ENCODE measurements around the gene C12orf57.

The C12orf57 gene

DNA sequence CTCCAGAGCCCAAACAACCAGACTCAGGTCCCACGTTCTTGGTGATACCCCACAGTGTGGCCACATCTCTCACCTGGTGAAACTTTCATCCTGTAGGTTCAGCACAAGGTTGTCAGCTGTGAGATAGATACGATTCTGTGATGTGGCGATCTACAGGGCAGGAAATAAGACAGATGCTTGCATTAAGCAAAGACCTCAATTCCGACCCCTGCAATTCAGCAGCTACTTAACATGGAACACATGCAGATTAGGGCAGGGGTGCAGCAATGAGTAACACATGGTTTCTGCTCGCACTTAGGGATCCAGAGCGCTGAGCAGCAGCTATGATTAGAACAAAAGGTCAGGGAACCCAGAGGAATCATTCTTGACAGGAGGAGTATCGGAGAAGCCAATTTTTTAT lies 22.5 kb downstream of the C12orf57 start:
- no peak for DNase-seq

DNA sequence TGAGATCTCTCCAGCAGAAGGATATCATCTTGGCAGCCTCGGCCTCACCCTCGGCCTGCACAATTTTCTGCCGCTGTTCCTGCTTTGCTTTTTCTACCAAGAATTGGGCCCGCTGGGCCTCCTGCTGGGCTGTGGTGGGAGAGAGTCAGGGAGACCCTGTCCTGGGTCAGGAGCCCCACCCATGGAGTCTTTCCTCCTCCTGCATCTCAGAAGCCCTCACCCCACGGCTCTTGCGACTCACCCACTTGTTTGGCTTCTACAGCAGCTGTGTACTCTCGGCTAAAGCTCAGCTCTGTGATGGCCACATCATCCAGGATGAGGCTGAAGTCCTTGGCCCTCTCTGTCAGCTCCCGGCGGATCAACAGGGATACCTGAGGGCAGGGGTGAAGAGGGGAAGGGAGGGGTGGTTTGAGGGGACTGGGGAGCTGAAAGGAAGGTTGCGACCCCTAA lies 23.9 kb downstream of the C12orf57 start:
- no peak for DNase-seq

DNA sequence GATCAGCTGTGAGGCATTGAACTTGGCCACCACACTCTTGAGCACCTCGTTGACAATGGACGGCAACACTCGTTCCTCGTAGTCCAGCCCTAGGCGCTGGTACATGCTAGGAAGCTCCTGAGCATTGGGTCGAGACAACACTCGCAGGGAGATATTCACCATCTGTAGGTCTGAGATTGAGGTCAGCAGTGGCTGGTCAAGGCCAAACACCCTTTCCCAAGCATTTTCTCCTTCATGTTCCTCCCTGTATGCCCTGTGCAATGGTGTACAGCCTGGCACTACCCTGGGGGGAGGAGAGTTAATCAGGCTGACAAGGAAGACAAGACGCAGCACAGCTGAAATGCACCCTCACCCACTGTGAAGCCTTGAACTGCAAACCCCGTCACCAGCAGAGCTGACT lies 24.6 kb downstream of the C12orf57 start:
- DNase-seq: no peak

DNA sequence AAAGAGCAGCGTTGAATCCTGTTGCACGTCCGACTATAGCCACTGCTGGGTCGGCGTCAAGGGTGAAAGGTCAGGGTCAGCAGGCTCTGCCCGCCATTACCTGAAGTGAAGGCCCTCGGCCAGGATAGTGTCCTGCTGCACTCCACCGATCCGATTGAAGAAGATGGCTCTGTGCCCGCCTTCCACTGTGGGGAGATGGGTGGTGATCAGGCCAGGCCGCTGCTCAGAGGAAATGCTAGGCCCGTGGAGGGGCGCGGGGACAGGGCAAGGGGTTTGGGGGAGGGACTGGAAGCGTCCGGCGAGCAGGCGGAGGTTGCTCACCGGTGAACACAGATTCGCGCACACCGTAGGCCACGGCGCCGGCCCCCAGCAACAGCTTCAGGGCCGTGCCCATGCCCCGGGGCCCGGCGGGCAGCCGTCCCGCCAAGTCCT lies 26.3 kb downstream of the C12orf57 start:
- no peak for DNase-seq

DNA sequence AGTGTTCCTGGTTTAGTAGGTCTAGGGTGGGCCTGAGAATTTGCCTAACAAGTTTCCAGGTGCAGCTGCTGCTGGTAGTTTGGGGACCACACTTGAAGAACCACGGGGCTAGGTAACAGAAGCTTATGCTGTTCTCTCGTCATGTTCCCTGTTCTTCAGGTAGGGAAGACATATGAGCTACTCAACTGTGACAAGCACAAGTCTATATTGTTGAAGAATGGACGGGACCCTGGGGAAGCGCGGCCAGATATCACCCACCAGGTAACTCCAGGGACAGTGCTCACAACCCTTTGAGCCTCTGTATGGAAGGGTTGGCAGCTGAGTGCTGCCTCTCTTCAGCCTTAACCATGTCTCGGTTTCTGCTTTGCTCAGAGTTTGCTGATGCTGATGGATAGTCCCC lies 30.4 kb downstream of the C12orf57 start:
- DNase-seq: no peak

DNA sequence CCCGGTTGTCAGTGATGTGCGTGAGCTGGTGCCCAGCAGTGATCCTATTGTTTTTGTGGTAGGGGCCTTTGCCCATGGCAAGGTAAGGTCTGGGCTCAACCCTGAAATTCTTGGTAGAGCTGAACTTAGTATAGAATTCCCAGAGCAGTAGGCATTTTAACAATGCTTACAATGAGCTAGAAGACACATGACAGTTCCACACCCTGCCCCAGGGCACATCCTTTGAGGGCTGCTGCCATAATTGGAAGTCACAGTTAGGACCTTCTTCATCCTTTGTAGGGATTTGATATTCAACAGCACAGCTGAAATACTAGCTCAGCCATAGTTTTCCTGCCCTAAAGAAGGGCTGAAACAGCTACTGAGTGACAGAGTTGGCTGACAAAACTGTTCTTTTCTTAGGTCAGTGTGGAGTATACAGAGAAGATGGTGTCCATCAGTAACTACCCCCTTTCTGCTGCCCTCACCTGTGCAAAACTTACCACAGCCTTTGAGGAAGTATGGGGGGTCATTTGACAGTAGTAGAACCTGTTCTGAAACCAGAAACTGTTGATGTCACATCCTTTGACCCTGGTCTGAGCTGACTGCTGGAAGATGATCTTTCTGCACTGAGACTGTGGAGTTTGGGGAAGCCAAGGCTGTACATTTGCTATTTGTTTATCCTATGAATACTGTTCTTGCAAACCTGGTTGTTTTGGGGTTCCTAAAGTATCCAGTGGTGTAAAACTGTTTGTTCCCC lies 31.6 kb downstream of the C12orf57 start:
- DNase-seq: no peak

DNA sequence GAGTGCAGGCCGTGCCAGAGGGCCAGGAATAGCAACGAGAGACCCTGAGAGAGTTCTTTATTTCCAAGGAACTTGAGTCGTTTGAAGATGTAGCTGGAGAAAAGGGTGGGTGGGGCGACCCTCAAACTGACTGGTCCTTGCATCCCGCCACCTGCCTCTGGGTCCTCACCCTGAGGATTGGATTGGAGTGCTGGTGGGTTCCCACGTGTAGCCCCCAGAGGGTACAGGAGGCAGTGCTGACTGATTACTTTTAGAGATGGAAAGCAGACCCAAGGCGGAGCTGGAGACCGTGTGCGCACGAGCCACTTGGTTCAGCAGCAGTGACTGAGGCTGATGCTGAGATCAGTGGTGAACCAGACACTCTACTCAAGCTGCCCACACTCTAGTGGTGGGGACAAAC lies 33.8 kb downstream of the C12orf57 start:
- DNase-seq: no peak

DNA sequence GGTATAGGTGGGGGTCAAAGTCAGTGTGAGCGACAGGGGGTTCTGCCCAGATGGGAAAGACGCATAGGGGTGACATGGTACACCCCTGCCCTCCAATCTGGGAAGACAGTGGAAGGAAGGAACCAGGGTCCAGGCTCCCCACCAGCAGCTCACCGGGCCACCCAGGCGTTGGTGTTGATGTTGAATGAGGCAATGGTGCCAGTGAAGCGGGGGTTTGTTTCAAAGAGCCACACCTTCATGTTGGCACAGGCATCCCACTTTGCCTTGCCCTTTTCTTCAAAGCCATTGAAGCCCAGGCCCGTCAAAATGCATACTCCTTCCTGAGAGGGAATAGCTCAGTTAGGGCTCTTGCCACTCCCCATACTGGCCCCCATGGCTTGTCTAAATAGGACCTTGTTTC lies 34.4 kb downstream of the C12orf57 start:
- DNase-seq: no peak

DNA sequence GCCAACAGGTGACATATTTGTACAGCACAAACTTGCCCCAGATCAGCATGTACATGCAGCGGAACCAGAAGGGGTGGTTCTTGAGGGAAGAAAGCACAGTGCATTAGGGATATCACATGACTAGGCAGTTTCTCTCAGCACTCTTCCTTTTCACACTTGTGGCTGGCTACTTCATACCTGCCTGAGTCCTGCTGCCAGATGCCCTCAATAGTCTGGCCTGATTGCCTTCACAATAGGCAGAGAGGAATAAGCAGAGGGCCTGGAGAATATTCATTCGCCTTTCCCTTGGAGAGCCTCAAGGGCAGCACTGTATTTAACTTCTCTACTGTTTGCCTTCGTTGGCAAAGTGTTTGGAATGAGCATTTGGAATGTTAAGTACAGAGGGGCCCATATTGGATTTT lies 34.8 kb downstream of the C12orf57 start:
- DNase-seq: no peak

DNA sequence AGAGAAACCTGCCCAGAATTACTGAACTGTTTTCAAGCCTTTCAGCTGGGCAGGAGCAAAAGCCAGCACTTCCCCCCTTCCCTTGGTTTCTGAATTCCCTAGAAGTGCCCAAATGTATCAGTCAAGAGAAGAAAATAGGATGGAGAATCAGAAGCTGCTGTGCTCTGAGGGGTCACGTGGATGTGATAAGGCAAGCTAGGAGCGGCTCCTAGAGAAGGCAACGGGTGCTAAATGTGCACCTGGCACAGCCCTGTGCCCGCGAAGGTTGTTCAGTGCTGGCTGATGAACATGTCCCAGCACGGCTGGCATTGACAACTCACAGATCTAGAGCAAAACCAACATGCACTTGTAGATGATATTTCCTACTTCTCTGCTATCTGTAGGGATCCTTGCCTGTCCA lies 35.2 kb downstream of the C12orf57 start:
- DNase-seq: no peak

DNA sequence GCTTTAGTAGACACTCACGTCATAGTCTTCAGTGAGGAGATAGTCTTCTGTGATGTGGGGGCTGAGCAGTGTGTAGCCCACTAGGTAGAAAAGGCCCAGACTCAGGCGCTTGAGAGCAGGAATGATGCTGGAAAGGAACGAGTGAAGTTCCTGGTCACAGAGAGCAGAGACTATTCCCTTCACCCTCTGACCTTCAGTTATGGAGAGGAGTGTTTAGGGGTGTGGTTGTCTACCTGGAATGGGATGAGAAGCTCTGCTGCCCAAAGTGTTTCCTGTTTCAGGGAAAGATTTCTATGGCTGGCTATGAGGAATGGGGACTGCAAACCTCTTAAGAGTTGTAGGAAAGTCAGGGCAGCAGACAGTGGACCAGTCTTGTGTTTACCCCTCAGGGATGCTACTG lies 35.6 kb downstream of the C12orf57 start:
- DNase-seq: no peak

DNA sequence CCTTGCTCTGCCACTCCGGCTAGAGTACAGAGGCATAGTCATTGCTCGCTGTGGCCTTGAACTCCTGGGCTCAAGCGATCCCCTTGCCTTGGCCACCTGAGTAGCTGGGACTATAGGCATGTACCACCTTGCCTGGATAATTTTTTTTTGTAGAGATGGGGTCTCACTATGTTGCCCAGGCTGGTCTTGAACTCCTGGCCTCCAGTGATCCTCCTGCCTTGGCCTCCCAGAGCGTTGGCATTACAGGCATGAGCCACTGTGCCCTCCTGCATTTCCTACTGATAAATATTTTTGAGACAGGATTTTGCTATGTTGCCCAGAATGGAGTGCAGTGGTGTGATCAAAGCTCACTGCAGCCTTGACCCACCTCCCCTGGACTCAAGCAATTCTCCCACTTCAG lies 36.3 kb downstream of the C12orf57 start:
- no peak for DNase-seq

DNA sequence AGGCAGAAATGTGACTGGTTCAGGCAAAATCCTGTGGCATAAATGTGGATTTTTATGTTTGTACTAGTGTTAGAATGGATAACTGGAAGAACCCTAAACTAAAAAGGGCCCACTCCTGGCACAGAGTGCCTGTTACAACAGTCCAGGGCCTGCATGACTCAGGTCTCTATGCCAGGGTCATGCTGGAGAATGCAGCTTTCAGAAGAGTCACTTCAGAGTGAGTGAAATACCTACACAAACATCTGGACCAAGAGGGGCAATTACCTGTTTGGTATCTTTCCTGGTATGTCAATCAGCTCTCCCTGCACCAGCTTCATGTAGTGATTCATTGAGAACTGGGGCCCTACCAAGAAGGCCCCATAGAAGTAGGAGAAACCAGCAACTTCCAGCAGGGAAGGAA lies 36.9 kb downstream of the C12orf57 start:
- no peak for DNase-seq

DNA sequence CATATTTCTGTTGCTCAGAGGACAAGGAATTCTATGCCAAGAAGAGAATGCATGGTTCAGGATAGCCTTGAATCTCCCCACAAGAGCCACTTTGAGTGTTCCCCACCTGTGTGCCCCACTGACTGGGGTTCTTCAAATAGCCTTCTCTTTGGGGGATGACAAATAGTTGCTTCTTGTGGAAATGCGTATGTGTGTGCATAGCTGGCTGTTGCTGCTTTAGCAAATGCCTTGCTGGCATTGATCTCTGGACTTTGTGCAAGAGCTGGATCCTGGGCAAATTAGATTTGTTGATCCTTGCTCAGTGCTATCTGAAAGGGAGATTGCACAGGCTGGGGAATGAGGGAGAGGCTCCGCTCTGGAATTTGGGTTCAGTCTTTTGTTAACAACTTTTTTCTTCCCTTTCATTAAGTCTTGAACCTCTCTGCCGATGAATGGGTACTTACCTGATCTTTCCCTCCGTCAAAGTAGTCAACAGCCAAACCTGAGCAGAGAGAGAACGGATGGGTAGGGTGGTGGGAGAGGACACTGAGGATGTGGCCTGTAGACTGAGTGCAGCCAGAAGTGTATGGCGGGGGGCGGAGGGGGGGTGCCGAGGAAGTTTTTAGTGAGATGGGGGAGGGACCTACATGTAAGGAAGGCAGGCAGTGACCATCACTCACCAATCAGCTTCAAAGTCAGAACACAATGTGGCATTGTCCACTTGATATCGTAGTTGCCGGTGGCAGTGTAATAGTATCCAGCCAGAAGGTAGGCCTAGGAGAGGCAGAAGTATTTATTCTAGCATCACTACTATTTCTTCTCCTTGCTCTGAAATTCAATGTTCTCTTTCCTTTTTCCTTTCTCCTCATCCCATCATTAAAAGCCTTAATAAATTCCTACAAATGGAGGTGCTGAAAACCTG lies 37.6 kb downstream of the C12orf57 start:
- no peak for DNase-seq

DNA sequence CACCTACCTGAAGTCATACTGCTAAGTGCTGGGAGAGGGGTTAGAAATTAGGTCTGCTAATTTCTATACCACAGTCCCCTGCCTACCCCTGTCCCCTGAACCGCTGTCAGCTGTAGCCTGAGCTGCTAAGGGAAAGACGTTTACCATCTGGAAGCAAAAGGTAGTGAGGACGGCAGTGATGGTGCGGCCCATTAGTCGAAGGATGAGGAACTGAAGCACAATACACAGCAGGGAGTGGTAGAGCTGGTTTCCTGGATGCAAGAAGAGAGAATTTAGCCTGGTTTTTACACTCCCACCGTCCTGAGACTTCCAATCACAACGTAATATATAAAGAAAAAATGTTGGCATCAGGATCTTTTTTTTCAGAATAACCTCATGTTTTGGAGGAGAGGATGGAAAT lies 38.7 kb downstream of the C12orf57 start:
- no peak for DNase-seq

DNA sequence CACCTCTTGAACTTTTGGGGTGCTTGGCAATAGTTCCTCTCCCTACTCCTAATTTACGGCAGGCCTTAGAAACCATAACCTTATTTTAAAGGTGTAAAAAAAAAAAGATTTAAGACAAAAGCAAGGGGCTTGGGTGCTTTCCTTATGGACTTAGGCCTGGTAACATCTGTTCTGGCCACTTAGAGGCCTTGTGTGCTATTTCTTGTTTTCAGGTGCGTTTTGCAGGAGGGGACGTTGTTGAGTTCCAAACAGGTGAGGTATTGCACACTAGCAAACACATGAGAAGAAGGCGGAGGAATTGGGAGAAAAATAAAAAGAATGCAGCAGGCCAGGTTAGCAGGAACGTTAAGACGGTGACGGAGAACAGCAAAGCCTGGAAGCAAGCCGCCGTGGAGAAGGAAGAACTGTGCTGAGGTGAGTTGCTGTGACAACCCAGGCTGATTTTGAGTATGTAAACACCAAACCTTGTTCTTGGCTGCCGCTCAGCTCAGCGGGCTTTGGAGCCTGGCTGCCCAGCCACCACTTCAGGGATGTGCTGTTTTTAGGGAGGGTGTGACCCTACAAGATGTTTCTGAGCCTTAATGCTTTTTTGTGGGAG lies 44.2 kb downstream of the C12orf57 start:
- no peak for DNase-seq
